SK-MEL-5 (cell line): ENCODE results near the gene GP1BA. TPM values are rescaled to one million over a fixed set of nuclear protein-coding genes. Genes with fewer than 3 reads are reported as not detected.

Experiments
- DNase-seq: peaks from one replicate; pipeline ENCODE4 v3.0.0-alpha.2; 2016; ENCODE audit warnings: low read depth, low spot score
- in situ Hi-C: cut with HindIII; loops from 2 replicates; pipeline ENCODE4 v1.10.0; 2016; ENCODE audit warnings: low sequenced_read_pairs, high pct_unique_total_duplicates, low pct_unique_long_range_greater_than_20kb
- total RNA-seq: library from RNA; depleted of rRNA; stranded (reverse); fragments of >200 nt; shearing (Covaris generic); gene quantifications from 2 replicates; pipeline ENCODE4 v1.2.3, GENCODE V29; 2014

Gene GP1BA
- total RNA-seq, 1 experiment from 2014 or later: not detected

- in situ Hi-C loops: no loop called here
Observed at GRCh38 chr17:4945176-4945943, 13.3 kb downstream of the GP1BA start.

DNA sequence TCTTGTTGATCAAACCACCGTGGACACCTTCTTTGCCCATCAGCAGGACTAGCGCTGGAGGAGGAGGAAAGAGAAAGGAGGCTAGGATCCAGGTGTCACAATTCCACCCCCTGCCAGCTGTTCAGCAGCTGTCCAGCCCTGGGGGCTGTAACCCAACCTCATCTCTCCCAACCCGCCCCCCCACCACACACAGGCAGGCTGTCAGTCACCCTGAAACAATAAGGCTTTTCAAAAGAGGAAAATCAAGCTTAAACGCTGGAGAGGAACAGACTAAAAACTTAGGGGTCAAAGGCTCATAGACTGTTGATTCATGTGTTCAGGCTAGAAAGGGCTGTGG, 13.8 kb downstream of the GP1BA start:
- DNase-seq: no peak
- in situ Hi-C loops: no loop called here

More at GRCh38 chr17:4945176-4945943, 13.3 kb downstream of the GP1BA start:
- DNase-seq: peak; percentile 71

GRCh38 chr17:4946312-4946976, 14.4 kb downstream of the GP1BA start:
- DNase-seq: no peak

GRCh38 chr17:4947010-4947410, 14.9 kb downstream of the GP1BA start:
- in situ Hi-C loops: no loop called here

More at GRCh38 chr17:4946312-4946976, 14.4 kb downstream of the GP1BA start:
- in situ Hi-C loops: no loop called here

GRCh38 chr17:4947411-4948165, 15.5 kb downstream of the GP1BA start:
- DNase-seq: peak; percentile 62
- in situ Hi-C loops: no loop called here

More at GRCh38 chr17:4947010-4947410, 14.9 kb downstream of the GP1BA start:
- no peak for DNase-seq

DNA sequence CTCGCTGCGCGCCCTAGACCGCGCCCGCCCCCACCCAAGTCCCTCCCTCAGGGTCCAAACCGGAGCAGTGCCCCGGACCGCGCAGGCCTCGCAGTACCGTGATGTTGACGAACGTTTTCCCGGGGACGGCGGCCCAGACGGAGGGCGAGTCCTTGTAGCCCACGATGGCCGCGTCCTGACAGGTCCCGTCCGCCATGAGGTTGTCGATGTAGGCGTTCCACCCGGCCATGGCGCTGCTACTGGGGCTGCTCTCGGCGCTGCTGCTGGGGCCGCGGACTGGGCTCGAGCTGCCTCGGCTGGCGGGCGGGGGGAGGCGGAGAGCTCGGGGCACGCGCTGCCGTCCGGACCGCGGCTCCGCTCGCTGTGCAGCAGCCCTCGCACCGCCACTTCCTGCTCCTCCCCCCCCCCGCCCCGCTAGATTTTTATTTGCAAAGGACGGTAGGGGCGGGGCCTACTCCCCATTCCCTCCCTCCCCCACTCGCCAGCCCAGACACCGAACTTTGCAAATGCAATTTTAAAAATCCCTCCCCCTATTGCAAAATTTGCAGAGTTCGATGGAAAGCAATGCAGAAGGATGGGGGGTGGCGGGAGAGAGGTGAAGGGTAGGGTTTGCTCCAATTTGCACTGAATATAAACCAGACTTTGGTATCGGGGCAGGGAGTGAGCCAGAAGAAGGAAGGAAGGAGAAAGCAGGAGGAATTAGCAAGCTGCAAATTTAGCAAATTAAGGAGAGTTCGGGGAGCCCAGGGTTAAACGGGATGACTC, 16.3 kb downstream of the GP1BA start, which contains the start of gene PFN1:
PFN1 (minus strand) TSS at position 365 of the 765 bp plus-strand sequence; CDS start at position 229, 136 bp downstream.
- peak; percentile 87 for DNase-seq
- in situ Hi-C loops: no loop called here

GRCh38 chr17:4948931-4949320, 16.8 kb downstream of the GP1BA start:
- DNase-seq: peak; percentile 90
- in situ Hi-C loops: no loop called here

DNA sequence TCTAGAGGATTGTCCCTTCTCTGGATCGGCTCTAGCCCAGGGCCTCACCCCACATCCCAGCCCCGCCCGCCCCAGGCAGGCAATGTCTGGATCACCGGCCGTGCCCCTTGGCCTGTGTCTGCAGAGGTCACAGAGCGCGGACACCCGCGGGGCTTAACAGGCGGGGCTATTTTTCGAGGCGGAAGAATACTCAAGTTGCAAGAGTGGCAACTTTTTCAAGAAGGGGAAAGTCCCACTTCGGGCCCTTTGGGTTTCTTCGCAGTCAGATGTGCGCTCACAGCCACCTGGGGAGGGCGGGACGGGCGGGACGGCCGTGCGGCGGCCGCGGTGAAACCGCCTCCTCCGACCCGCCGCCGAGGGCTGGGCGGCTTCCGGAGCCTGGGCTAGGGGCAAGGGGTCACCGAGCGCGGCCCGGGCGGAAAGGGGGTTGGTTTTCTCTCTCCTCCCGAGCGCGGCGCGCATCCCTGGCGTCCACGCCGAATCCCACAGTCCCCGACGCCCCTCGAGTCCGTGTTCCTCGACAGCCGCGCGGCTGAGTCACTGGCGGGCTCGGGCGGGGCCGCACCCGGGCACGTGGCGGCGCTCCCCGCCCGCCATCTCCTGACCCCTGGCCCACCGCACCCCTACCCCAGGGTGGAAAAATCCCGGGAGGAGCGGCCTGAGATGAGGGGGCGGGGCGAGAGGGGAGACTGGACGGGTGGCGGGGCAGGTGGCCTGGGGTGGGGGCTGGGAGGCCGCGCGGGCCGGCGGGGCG, 17.4 kb downstream of the GP1BA start:
- peak; percentile 53 for DNase-seq
- in situ Hi-C loops: no loop called here

DNA sequence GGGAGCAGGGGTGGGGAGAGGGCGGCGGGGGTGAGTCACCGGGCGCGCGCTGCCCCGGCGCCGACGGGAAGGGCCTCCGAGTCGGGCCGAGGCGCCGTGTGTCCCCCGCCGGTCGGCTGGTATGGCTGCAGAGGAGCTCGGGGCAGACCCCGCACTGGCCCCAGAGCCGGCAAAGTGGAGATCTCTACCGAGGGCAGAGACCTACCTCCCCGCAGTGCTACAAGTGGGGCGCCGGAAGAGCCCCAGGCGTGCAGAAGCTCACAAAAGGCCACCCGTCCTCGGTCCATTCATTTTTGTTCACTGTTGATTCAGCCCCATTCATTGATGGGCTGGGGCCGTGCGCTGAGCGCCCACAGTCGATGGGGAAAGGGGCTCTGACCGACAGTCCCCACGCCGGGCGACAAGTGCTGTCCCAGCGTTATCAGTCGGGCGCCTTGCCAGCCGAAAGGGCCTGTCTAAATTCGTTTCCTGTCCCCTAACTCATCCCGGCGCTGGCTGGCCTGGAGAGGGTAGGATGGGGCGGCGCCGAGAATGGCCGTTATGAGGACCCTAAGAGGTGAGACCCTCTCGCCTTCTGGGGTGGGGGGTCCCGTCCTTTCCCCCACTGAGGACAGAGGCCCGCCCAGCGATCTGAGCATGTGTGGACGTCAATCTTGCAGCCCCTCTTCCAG, 18.1 kb downstream of the GP1BA start:
- DNase-seq: no peak
- in situ Hi-C loops: no loop called here

DNA sequence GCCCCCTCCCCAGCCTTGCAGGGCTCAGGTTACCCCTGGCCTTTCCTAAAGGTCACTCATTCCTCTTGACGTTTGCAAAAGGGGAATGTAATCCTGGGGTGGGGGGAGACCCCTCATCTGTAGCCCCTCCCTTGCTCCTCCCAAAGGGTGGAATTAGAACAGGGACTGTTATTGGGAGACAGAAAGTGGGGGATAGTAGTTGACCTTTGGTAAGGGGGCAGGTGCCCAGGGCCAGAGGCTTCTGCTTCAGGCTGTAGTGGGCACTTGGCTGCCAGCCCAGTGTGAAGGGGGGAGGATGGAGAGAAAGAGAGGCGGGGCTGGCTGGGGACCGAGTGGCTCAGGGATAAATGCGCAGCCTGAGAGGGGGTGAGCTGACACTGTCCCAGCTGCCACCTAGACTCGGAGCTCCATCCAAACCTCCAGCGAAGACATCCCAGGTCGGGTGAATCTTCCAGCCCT, 18.7 kb downstream of the GP1BA start, which contains the start of gene ENO3:
ENO3 (plus strand) TSS at position 374 of the 459 bp plus-strand sequence. CDS start 711 bp downstream, outside the sequence.
- no peak for DNase-seq
- in situ Hi-C loops: no loop called here

GRCh38 chr17:4951486-4951885, 19.4 kb downstream of the GP1BA start:
- in situ Hi-C loops: no loop called here

GRCh38 chr17:4953451-4953961, 21.4 kb downstream of the GP1BA start:
- in situ Hi-C loops: no loop called here

More at GRCh38 chr17:4951486-4951885, 19.4 kb downstream of the GP1BA start:
- no peak for DNase-seq

DNA sequence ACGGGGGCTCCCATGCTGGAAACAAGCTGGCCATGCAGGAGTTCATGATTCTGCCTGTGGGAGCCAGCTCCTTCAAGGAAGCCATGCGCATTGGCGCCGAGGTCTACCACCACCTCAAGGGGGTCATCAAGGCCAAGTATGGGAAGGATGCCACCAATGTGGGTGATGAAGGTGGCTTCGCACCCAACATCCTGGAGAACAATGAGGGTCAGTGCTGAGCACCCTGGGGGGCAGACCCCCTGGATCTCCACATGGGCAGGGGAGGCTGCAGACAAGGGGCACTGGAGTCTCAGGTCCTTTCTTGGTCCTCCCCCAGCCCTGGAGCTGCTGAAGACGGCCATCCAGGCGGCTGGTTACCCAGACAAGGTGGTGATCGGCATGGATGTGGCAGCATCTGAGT, 23.0 kb downstream of the GP1BA start:
- DNase-seq: no peak
- in situ Hi-C loops: no loop called here

More at GRCh38 chr17:4953451-4953961, 21.4 kb downstream of the GP1BA start:
- no peak for DNase-seq

GRCh38 chr17:4956493-4957061, 24.5 kb downstream of the GP1BA start:
- DNase-seq: peak; percentile 67
- in situ Hi-C loops: no loop called here

DNA sequence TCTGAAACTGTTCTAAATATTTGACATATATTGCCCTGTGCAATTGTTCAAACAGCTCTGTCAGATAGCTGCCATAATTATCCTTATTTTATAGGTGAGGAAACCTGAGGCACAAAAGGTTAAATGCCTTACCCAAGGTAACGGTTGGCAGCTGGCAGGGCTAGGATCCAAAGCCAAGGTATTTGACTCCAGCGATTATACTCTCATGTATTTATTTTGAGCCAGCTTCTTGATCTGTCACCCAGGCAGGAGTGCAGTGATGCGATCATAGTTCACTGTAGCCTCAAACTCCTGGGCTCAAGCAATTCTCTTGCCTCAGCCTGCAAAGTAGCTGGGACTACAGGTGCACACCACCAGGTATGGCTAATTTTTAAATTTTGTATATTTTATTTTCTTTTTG, 26.0 kb downstream of the GP1BA start:
- in situ Hi-C loops: no loop called here
- DNase-seq: no peak
